ENCODE measurements around the gene PRDM16.

PRDM16 gene

GRCh38 chr1:3070644-3071564, 1.9 kb downstream of the PRDM16 start:
- no peak for DNase-seq

GRCh38 chr1:3071565-3072390, 2.8 kb downstream of the PRDM16 start:
- no peak for DNase-seq

DNA sequence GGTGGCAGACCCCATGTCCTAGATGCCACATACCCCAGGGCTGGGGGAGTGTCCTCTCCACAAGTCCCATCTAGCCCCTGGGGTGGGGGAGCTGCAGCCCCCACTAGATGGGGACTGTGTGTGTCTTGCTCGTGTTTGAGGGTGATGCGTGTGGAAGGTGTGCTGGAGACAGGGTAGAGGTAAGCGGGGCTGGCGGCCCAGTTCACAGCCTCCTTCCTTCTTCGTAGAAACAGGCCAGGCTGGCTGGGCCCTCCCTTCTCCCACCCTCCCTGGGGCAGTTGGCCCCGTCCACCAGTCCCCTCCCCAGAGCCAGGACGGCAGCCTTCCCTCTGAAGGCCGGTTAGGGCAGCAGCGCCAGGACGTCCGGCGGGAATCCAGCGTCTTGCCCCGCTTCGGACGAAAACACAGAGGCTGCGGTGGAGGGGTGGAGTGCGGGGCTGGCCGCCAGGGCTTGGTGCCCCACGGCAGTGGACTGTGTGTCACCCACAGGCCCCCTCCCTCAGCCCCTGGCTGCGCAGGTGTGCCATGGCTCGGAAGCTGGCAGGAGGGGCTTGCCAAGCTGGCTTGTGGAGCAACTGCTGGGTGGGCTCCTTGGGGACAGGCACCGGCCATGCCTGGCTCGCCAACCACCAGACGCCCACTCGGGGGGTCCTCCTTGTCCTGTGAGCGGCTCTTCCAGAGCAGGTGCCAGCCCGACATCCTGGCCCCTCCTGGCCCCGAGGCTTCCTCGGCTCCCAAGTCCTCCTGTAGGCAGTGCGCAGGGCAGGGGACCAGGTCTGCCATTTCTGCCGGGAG, 3.6 kb downstream of the PRDM16 start:
- DNase-seq: no peak

DNA sequence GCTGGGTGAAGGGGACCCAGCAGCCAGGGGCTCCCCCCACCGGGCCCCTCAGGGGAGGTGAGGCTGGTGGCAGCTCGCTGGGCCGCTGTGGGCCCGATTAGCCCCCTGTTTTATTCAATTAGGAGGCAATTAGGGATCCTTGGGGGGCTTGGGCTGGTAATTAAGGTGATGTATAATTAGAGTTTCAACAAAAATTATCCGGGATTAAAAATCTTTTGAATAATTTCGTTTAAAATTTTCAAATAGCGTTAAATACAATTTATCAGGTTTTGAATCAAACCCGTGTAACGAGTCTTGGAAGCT, 4.1 kb downstream of the PRDM16 start:
- DNase-seq: no peak

DNA sequence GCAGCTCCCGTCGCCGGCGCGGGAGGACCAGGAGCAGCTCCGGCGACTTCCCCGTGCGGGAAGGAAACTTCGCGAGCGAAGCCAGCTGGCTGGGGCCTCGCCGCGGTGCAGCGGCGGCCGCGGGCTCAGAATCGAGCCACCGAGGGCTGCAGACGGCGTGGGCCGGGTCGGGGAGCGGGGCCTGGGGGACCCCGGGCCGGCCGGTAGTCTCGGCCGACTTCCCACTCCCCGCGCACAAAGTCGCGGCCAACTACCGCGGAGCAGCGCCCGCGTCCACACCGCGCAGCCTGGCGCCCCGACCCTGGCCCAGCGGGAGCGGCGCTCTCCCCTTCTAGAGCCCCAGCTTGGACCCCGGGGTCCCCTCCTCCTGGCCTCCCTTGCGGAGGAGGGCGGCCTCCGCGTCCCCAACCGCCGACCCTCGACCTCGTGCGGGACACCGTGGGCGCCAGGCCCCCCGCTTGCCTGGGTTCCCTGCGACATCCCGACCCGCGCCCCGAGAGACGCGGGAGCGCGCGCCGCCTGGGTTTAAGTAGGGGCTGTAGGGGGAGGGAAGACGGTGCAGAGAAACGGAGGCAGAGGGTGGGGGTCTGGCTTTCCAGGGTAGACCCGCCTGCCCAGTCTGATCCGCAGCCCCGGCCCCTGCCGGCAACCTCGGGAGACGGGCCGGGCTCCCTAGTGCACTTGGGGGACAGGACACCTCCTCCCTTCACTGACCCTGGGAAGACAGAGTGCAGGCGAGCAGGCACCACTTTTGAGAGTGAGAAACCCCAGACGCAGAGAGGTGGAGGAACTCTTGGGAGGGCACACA, 4.7 kb downstream of the PRDM16 start:
- no peak for DNase-seq

DNA sequence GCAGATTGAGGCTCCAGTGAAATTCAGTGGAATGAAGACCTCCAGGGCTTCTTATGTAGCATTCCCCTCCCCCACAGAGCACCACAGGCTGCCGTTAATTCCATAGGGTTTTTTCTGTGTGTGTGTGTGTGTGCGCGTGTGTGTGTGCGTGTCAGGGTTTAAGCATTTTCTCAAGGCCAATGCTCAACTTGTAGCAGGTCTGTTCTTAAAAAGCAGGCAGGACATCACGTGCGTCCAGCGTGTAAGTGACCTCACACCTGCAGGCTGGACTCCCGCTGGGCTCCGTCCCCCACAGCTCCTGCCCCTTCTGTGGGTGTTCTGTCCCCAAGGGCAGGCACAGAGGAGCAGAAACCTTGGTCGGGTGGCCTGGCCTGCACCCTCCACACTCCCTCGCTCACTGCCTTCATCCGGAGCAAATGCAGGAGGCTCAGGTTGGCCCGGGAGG, 5.3 kb downstream of the PRDM16 start:
- no peak for DNase-seq

DNA sequence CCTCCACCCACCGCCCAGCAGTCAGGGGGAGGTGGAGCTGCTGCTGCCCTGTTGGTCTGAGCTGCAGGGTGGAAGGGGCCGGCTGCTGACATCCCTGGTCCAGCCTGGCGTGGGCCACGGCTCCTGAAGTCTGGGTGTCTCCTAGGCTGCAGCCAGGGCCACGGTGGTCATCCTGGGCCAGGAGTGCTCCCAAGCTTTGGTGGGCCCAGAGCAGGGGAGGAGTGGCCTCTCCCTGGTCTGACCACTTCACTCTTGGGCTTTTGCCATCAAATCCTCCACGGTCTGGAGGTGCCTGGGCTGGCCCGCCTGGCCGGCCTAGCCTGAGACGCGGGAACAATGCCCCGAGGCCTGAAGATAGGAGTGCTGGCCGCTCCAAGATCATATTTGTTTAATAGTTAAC, 5.8 kb downstream of the PRDM16 start:
- no peak for DNase-seq

- DNase-seq: no peak
Observed at GRCh38 chr1:3075666-3076362, 6.8 kb downstream of the PRDM16 start.

GRCh38 chr1:3076363-3076740, 7.3 kb downstream of the PRDM16 start:
- no peak for DNase-seq

DNA sequence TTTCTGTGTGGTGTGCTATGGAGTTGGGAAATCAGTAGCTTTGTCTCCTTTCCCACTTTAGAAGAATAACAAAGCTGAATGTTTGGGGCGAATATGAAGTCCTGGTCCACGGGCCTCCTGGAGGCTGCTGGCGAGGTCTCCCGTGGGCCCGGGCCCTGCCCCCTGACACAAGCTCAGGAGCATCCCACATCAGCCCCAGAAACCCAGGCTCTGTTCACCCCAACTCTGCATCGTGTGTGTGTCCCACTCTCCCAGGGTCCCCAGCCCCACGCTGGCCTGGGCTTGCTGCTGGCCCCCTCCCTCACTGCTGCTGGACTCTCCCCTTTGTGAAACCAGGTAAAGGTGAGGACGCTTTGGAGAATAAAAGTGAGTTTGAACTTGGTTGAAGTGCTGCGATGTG, 8.1 kb downstream of the PRDM16 start:
- DNase-seq: no peak

DNA sequence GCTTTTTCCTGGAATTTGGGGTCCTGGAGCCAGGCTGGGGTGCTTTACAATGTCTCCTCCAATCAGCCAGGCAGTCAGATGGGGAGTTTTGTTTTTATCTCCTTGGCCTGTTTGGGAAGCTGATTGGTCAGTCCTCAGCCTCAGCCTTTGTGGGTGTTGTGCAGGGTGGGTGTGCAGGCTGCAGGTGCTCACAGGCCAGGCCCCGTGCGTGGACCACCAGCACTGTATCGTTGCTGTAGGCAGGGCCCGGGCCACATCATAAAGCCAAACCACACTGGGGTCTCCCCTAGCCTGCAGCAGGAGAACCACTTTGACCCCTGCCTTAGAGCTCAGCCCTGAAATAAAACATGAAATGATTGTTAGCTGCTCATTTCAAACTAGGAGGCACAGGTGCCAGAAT, 8.6 kb downstream of the PRDM16 start:
- DNase-seq: no peak

GRCh38 chr1:3078430-3078861, 9.4 kb downstream of the PRDM16 start:
- no peak for DNase-seq

- no peak for DNase-seq
Observed at GRCh38 chr1:3078871-3079270, 9.9 kb downstream of the PRDM16 start.

DNA sequence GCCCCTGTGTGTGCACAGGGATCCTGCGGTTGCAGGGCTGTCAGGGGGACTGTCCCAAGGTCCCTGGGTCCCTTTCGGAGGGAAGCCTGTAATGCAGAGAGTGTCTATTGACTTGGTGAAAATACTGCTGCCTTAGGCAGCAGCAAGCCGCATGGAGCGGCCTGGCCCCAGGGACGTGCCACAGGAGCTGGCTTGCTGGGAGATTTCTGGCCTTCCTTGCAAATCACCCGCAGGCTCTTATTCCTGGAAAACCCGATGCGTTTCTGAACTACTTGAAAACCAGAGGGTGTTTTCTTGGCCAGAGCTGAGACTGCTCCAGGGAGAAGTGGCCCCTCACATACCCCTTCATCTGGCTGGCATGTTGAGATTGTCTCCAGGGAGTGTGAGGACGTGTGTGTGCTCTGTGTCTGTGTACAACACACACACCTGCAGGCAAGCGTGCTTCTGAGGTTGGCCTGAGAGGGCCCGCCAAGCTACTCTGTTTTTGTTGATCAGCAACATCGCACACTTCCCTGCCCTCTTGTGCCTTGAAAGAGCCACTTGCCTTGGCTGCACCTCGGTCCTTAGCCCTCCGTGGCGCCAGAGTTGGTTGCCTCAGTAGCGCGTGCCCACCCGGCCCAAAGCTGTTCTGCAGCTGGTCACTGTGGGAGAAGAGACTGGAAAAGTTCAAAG, 10.5 kb downstream of the PRDM16 start:
- DNase-seq: no peak

GRCh38 chr1:3080053-3080955, 11.3 kb downstream of the PRDM16 start:
- DNase-seq: no peak

DNA sequence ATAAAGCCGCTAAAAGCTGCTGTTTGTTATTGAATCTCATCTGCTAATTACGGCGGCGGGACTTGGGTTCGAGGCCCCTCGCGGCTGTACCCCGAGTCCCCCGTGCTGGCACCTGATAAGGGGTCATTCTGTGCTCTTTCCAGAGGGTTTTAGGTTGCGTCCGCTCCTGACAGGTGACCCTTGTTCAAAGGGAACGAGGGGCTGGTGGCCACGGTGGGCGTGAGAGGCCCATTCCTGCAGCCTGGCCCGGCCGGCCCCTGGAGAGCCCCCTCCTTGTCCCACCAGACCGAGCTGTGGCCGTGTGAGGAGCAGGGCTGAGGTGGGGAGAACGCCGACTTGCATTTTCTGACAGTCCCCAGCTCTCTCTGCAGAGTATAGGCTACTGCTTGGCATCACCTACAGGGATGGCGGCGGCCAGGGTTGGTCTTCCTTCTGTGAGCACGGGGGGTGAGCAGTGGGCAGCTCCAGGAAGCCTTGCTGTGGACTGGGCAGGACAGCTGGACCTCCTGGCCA, 12.2 kb downstream of the PRDM16 start:
- no peak for DNase-seq

DNA sequence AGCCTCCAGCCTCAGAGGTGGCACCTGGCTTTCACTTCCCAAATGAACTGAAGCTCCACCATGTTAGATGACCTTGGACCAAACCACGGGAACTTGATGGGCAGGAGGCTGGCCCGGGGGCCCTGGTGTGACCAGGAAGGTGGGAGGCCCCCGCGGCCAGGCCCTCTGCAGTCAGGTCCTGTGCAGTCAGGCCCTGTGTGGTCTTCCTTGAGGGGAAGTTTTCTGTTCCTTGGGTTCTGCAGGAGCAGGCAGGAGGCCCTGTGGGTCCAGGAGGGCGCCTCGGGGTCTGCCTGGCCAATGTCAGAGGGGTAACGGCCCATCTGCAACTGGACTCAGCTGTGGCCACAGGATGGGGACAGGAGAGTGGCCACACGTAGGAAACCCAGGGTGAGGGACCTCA, 13.0 kb downstream of the PRDM16 start:
- DNase-seq: no peak

DNA sequence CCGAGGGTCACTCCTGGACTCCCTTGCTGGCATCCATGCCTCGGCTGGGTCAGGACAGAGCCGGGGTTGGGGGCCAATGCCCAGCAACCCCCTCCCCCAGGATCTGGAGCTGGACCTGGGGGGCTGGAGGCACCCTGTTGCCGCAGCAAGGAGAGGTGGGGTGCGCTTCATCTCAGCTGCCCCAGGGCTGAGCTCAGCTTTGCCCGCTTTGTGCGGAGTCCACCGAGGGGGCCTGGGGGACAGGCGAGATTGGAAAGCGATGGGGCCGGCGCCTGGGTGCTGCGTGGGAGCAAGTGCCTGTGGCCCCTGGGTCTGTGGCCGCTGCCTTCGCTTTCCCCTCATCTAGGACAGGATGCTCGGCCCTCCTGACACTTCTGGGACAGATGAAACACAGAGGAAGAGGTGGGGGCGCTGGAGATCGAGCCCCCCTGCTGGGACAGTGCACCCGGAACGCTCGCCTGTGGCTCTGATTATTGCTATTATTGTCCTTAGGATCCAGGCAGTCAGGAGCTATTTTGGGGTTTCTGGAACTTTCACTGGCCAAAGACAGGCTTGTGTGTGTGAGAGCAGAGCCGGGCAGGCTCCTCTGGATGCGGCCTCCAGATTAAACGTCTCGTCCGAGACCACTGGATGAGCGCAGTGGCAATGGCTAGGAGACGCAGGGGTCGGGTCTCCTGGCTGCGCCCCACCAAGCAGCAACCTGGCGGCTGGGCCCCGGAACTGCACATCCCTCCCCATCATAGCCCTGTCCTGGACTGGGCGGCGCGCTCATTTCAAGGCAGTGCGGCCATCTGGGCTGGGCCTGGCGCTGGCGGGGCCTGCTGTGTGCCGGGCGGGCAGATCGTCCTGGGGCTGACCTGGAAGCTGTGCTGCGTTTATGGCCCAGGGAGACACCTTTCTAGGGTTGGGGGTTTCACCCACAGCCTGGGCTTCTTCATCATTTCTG, 13.8 kb downstream of the PRDM16 start:
- no peak for DNase-seq

- no peak for DNase-seq
Observed at GRCh38 chr1:3084154-3084553, 15.2 kb downstream of the PRDM16 start.

Data from activated naive CD4-positive, alpha-beta T cell treated with Interleukin-2 at 50 U/mL for 16 hours (primary cell).